NB4 (cell line): Measurements from ENCODE around the gene SLC38A6.

ENCODE experiments used
- MYC ChIP-seq: IDR thresholded peaks from 2 replicates; pipeline ENCODE4 v1.6.1; 2011; ENCODE audit warnings: low read depth, low read length
- POLR2A ChIP-seq: IDR thresholded peaks from 2 replicates; pipeline ENCODE4 v1.6.1; 2011; ENCODE audit warnings: mild to moderate bottlenecking; ENCODE audit not compliant: insufficient read length; ENCODE audit errors: extremely low read depth
- TF ChIP-seq, protein P1 (sequence below): IDR thresholded peaks from one replicate; pipeline ENCODE4 v1.5.1; 2012; ENCODE audit warnings: low read depth, low read length
- TF ChIP-seq, protein P2 (sequence below): IDR thresholded peaks from 2 replicates; pipeline ENCODE4 v1.6.1; 2011; ENCODE audit warnings: low read depth, low read length

DNA sequence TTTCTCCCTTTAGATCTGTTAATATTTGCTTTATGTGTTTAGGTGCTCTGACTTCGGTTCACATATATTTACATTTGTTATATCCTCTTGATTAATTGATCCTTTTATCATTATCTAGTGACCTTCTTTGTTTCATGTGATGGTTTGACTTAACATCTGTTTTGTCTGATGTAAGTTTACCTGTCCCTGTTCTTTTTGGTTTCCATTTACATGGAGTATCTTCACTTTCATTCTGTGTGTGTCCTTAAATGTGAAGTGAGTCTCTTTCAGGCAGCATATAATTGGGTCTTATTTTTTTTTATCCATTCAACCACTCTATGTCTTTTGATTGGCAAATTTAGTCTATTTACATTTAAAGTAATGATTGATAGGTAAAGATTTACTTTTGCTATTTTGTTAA lies 24.4 kb upstream of the SLC38A6 start:
- TF ChIP-seq, protein P1, sequence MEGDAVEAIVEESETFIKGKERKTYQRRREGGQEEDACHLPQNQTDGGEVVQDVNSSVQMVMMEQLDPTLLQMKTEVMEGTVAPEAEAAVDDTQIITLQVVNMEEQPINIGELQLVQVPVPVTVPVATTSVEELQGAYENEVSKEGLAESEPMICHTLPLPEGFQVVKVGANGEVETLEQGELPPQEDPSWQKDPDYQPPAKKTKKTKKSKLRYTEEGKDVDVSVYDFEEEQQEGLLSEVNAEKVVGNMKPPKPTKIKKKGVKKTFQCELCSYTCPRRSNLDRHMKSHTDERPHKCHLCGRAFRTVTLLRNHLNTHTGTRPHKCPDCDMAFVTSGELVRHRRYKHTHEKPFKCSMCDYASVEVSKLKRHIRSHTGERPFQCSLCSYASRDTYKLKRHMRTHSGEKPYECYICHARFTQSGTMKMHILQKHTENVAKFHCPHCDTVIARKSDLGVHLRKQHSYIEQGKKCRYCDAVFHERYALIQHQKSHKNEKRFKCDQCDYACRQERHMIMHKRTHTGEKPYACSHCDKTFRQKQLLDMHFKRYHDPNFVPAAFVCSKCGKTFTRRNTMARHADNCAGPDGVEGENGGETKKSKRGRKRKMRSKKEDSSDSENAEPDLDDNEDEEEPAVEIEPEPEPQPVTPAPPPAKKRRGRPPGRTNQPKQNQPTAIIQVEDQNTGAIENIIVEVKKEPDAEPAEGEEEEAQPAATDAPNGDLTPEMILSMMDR, result no peak
- TF ChIP-seq POLR2A, result no peak
- TF ChIP-seq, protein P2, sequence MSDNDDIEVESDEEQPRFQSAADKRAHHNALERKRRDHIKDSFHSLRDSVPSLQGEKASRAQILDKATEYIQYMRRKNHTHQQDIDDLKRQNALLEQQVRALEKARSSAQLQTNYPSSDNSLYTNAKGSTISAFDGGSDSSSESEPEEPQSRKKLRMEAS, result no peak
- TF ChIP-seq MYC, result no peak
